BJ (cell line): ENCODE measurements around the gene RAI14. TPM values are rescaled to one million over a fixed set of nuclear protein-coding genes. Genes with fewer than 3 reads are reported as not detected.

Source experiments
- CTCF ChIA-PET: fragments of 350-600 bp; formaldehyde crosslinking; extraction: SDS; loops from one replicate; lab custom pipeline; 2021; ENCODE audit warnings: antibody characterized with exemption, inconsistent platforms; lab: Yijun Ruan, JAX
- POLR2A ChIA-PET: fragments of 300-600 bp; sonication (Branson Sonifier 250); formaldehyde crosslinking; extraction: SDS; loops from one replicate; lab custom pipeline; 2021; ENCODE audit warnings: antibody characterized with exemption; lab: Charles Lee
- DNase-seq: peaks from one replicate; pipeline ENCODE4 v3.0.0-alpha.2; 2011; ENCODE audit warnings: low read depth
- H3K27me3 ChIP-seq: 2 replicates; pipeline ENCODE4 v1.6.0; 2011; ENCODE audit warnings: low read length; ENCODE audit not compliant: control insufficient read depth, insufficient read depth
- H3K36me3 ChIP-seq: 2 replicates; pipeline ENCODE4 v1.5.1; 2011; ENCODE audit warnings: low read length; ENCODE audit not compliant: control insufficient read depth, insufficient read depth
- H3K4me3 ChIP-seq: 2 replicates; pipeline ENCODE4 v1.5.1; 2011; ENCODE audit warnings: low read depth, mild to moderate bottlenecking, control low read depth, low read length
- polyA plus RNA-seq: library from polyadenylated mRNA; depleted of rRNA; stranded (reverse); fragments of >200 nt; gene quantifications from 2 replicates; pipeline ENCODE4 v1.2.3, GENCODE V29; 2011
- TF ChIP-seq, protein P1 (sequence below): IDR thresholded peaks from 2 replicates; pipeline ENCODE4 v1.5.1; 2011; ENCODE audit warnings: low read depth, mild to moderate bottlenecking, control low read depth, inconsistent platforms, low read length, moderate library complexity; ENCODE audit not compliant: insufficient read depth

RAI14 gene
- polyA plus RNA-seq, 1 experiment = 183 TPM

DNA sequence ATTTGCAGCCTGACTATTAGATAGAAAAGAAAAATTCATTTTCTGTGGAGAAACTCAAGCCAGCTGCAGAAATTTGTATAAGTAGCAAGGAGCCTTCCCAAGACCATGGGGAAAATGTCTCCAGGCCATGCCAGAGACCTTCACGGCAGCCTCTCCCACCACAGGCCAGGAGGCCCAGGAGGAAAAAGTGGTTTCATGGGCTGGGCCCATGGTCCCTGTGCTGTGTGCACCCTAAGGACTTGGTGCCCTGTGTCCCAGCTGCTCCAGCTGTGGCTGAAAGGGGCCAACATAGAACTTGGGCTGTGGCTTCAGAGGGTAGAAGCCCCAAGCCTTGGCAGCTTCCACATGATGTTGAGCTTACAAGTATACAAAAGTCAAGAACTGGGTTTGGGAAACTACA is 109.5 kb downstream of the RAI14 start:
- peaks cover 12% of the 10 kb centered on the region for H3K36me3 ChIP-seq
- POLR2A ChIA-PET = no interaction called here

DNA sequence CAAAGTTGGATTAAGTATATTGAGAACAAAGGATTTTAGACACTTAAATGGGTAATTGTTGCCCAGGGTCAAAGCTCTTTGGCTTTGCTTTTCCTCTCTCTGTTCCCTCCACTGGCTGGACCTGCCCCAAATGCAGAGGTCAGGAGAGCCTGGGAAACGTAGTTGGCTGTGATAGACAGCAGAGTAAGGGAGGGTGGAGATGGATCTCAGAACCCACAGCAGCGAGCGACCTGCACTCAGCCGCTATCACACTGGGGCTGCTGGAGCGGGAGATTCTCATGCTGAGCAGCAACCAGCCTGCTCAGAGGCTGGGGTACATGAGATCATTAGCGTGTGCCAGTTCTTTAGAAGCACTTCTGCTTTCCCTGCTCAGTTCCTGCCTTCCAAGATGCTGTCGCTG is 111.1 kb downstream of the RAI14 start:
- H3K36me3 ChIP-seq = peaks cover 8% of the 10 kb centered on the region
- no peak overlapping the region for H3K4me3 ChIP-seq
- H3K27me3 ChIP-seq = no peaks in the 10 kb centered on the region
- TF ChIP-seq, protein P1, sequence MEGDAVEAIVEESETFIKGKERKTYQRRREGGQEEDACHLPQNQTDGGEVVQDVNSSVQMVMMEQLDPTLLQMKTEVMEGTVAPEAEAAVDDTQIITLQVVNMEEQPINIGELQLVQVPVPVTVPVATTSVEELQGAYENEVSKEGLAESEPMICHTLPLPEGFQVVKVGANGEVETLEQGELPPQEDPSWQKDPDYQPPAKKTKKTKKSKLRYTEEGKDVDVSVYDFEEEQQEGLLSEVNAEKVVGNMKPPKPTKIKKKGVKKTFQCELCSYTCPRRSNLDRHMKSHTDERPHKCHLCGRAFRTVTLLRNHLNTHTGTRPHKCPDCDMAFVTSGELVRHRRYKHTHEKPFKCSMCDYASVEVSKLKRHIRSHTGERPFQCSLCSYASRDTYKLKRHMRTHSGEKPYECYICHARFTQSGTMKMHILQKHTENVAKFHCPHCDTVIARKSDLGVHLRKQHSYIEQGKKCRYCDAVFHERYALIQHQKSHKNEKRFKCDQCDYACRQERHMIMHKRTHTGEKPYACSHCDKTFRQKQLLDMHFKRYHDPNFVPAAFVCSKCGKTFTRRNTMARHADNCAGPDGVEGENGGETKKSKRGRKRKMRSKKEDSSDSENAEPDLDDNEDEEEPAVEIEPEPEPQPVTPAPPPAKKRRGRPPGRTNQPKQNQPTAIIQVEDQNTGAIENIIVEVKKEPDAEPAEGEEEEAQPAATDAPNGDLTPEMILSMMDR = no peak
- ChIA-PET CTCF (no interaction called here), POLR2A (no interaction called here)
- DNase-seq = no peak

More for the DNA sequence above, 109.5 kb downstream of the RAI14 start:
- CTCF ChIA-PET = no interaction called here
- no peak for DNase-seq
- TF ChIP-seq, protein P1 = no peak
- Histone ChIP-seq H3K4me3 (no peak overlapping the region), H3K27me3 (no peaks in the 10 kb centered on the region)

DNA sequence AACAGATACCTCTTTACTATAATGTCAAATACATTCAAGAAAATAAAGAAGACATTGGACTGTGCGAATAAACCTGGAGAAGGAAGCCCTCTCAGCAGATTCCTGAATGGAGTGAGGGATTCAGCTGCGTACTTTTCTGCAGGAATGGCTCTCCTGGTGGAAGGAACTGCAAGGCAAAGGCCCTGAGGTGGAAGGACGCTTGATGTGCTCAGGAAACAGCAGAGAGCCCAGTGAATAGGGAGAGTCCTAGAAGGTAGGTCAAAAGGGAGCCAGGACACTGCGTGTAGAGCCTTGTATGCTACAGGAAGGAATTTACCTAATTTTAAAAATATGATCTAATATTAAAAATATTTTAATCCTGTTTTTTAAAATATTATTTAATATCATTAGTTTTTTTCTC is 114.4 kb downstream of the RAI14 start:
- ChIA-PET CTCF (no interaction called here), POLR2A (no interaction called here)
- no peaks in the 10 kb centered on the region for H3K27me3 ChIP-seq
- TF ChIP-seq, protein P1 = no peak
- H3K4me3 ChIP-seq = no peak overlapping the region
- H3K36me3 ChIP-seq = peaks cover 4% of the 10 kb centered on the region
- no peak for DNase-seq

DNA sequence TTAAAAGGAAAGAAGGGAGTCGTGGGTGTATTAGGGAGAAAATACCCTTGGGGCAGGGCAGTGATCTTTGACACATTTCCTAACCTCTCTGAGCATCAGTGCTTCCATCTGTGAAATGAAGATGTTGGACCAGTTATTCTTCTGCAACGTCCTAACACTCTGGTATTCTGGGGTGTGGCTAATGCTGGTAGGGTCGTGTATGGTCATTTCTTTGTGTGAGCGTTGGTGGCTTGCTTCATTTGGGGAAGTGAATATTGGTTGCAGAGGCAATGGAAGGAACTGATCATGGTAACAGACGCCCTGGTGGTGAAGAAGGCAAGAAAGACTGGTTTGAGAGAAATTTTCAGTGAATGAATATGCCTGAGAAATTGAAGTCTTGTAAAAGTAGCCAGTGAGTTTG is 114.9 kb downstream of the RAI14 start:
- DNase-seq = no peak
- Histone ChIP-seq H3K27me3 (no peaks in the 10 kb centered on the region), H3K36me3 (peaks cover 4% of the 10 kb centered on the region), H3K4me3 (no peak overlapping the region)
- ChIA-PET CTCF (interaction anchor here (0.5 kb wide), 1 partner anchor 74 kb away, joined by 4 read pairs; no protein-coding TSS in a partner anchor), POLR2A (no interaction called here)
- TF ChIP-seq, protein P1 = no peak

DNA sequence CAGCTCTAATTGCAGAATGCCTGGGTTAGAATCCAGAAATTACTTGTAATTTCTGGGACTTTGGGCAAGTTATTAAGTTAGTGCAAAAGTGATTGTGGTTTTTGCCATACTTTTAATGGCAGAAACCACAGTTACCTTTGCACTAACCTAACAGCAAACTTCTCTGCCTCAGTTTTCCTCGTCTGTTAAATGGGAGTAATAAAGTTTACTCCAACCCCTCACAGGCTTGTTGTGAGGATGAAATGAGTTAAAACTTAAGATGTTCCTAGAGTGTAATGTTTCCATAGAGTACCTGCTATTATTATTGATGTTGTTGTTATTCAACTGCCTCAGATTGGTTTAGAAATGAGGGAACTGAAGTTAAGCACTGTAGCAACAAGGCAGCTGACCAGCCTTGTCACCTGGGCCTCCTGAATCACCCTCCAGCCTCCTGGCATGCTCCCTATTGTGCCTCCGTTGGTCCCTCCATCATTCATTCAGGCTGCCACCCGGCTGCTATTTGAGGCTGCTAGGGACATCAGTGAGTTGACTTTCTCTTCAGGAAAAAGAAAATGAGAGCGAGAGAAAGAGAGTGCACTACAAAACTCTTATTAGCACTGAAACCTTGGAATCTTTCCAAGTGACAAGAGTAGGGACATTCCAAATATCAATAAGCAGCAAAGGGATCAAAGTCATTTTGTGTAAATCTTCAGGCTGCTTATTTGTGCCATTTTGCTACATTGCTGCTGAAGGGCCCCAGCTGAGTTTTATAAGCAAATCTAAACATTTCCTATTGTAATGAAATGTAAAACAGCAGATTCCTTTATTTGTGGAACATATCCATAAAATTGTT is 116.4 kb downstream of the RAI14 start:
- POLR2A ChIA-PET = no interaction called here
- CTCF ChIA-PET = interaction anchor here (0.6 kb wide), 1 partner anchor 44 kb away, joined by 5 read pairs; no protein-coding TSS in a partner anchor

More for the DNA sequence above, 116.4 kb downstream of the RAI14 start:
- Histone ChIP-seq H3K36me3 (peaks cover 2% of the 10 kb centered on the region; the same call in 1 of the 2 replicates), H3K27me3 (no peaks in the 10 kb centered on the region), H3K4me3 (no peak overlapping the region)
- TF ChIP-seq, protein P1 = no peak
- DNase-seq = no peak
